ENCODE results near the gene TAC3.
"Not testable (repeated sequence)": the region's sequence is repeated elsewhere in the genome, so short reads cannot be mapped to it uniquely, and the experiment has no call there.

Gene TAC3

GRCh38 chr12:56980941-56981530, 35.3 kb downstream of the TAC3 start:
- no peak for DNase-seq (ENCODE audit: low spot score)

- no peak for DNase-seq (ENCODE audit: low spot score)
Observed at GRCh38 chr12:56980268-56980667, 36.1 kb downstream of the TAC3 start.

GRCh38 chr12:56979628-56980027, 36.7 kb downstream of the TAC3 start:
- no peak for DNase-seq (ENCODE audit: low spot score)

GRCh38 chr12:56978397-56979138, 37.8 kb downstream of the TAC3 start:
- DNase-seq (ENCODE audit: low spot score), result no peak

GRCh38 chr12:56977361-56977760, 39.0 kb downstream of the TAC3 start:
- not testable (repeated sequence) for DNase-seq (ENCODE audit: low spot score)

- DNase-seq (ENCODE audit: low spot score), result not testable (repeated sequence)
Observed at GRCh38 chr12:56974224-56974623, 42.1 kb downstream of the TAC3 start.

GRCh38 chr12:56968910-56969309, 47.4 kb downstream of the TAC3 start:
- not testable (repeated sequence) for DNase-seq (ENCODE audit: low spot score)

GRCh38 chr12:56965997-56966642, 50.2 kb downstream of the TAC3 start:
- not testable (repeated sequence) for DNase-seq (ENCODE audit: low spot score)

- not testable (repeated sequence) for DNase-seq (ENCODE audit: low spot score)
Observed at GRCh38 chr12:56965124-56965523, 51.2 kb downstream of the TAC3 start.

GRCh38 chr12:56963557-56963956, 52.8 kb downstream of the TAC3 start:
- not testable (repeated sequence) for DNase-seq (ENCODE audit: low spot score)

GRCh38 chr12:56962247-56962646, 54.1 kb downstream of the TAC3 start:
- DNase-seq (ENCODE audit: low spot score), result not testable (repeated sequence)
